Lower leg skin (tissue), 3 donors: Measurements from ENCODE around the gene TAF5.

Source experiments
- POLR2A ChIP-seq, 2 donors: fragments of 450-650 bp; IDR thresholded peaks; one replicate each; pipeline ENCODE4 v1.6.1; 2016 to 2017; ENCODE audit warnings: antibody characterized with exemption in 2 of 2, mild to moderate bottlenecking in 1 of 2, moderate library complexity in 1 of 2
- TF ChIP-seq, protein P1 (sequence below), 3 donors: fragments of 450-650 bp; IDR thresholded peaks; one replicate each; pipeline ENCODE4 v1.5.1; 2016; ENCODE audit warnings: antibody characterized with exemption in 3 of 3, mild to moderate bottlenecking in 3 of 3, moderate library complexity in 2 of 3

DNA sequence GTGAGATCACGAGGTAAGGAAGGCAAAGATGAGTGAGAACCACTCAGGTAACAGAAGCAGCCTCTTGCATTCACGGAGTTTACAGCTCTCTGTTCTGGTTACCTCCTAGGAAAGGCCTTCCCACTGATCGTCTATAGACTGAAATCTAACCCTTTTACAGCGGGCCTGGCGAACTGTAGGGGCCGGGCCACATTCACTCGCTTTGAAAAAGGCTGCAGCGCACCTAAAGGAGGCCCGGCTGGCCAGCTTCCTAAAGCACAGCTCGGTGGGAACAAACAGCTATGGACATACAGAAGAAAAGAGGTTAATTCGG lies 27.9 kb downstream of the TAF5 start:
- TF ChIP-seq, protein P1, sequence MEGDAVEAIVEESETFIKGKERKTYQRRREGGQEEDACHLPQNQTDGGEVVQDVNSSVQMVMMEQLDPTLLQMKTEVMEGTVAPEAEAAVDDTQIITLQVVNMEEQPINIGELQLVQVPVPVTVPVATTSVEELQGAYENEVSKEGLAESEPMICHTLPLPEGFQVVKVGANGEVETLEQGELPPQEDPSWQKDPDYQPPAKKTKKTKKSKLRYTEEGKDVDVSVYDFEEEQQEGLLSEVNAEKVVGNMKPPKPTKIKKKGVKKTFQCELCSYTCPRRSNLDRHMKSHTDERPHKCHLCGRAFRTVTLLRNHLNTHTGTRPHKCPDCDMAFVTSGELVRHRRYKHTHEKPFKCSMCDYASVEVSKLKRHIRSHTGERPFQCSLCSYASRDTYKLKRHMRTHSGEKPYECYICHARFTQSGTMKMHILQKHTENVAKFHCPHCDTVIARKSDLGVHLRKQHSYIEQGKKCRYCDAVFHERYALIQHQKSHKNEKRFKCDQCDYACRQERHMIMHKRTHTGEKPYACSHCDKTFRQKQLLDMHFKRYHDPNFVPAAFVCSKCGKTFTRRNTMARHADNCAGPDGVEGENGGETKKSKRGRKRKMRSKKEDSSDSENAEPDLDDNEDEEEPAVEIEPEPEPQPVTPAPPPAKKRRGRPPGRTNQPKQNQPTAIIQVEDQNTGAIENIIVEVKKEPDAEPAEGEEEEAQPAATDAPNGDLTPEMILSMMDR (IDR thresholded peaks at IDR 0.05), result no peak
- TF ChIP-seq POLR2A (IDR thresholded peaks at IDR 0.05), result no peak
